ENCODE data around the gene ZNF174.

- TF ChIP-seq POLR2AphosphoS5 (IDR thresholded peaks at IDR 0.05) (peak; percentile 89), CTCF (IDR thresholded peaks at IDR 0.05; ENCODE audit: poor library complexity, severe bottlenecking) (peak; percentile 70)
Measured at GRCh38 chr16:3457434-3458252, 56.6 kb downstream of the ZNF174 start.

Data from neural cell (in vitro differentiated cells).